ENCODE results near the gene PALMD.

PALMD gene

GRCh38 chr1:99696616-99697015, 50.7 kb downstream of the PALMD start:
- DNase-seq (ENCODE audit: low read depth): no peak

GRCh38 chr1:99697580-99697979, 51.7 kb downstream of the PALMD start:
- DNase-seq (ENCODE audit: low read depth): no peak

- no peak for DNase-seq (ENCODE audit: low read depth)
These were observed 54.1 kb downstream of the PALMD start for GRCh38 chr1:99700020-99700419.

GRCh38 chr1:99702221-99702620, 56.3 kb downstream of the PALMD start:
- no peak for DNase-seq (ENCODE audit: low read depth)

GRCh38 chr1:99704356-99704816, 58.5 kb downstream of the PALMD start:
- peak; percentile 60 for DNase-seq (ENCODE audit: low read depth)

- DNase-seq (ENCODE audit: low read depth): no peak
These were observed 59.5 kb downstream of the PALMD start for GRCh38 chr1:99705385-99705784.

GRCh38 chr1:99707535-99708142, 61.7 kb downstream of the PALMD start:
- DNase-seq (ENCODE audit: low read depth): no peak

- no peak for DNase-seq (ENCODE audit: low read depth)
These were observed 65.1 kb downstream of the PALMD start for GRCh38 chr1:99710994-99711393.

- DNase-seq (ENCODE audit: low read depth): no peak
These were observed 67.1 kb downstream of the PALMD start for GRCh38 chr1:99713006-99713405.

GRCh38 chr1:99717005-99717404, 71.1 kb downstream of the PALMD start:
- no peak for DNase-seq (ENCODE audit: low read depth)

- DNase-seq (ENCODE audit: low read depth): no peak
These were observed 77.3 kb downstream of the PALMD start for GRCh38 chr1:99723251-99723650.

- peak; percentile 40 for DNase-seq (ENCODE audit: low read depth)
These were observed 80.1 kb downstream of the PALMD start for GRCh38 chr1:99725996-99726395.

- no peak for DNase-seq (ENCODE audit: low read depth)
These were observed 80.5 kb downstream of the PALMD start for GRCh38 chr1:99726407-99726806.

GRCh38 chr1:99726818-99727217, 80.9 kb downstream of the PALMD start:
- DNase-seq (ENCODE audit: low read depth): no peak

GRCh38 chr1:99727575-99728185, 81.8 kb downstream of the PALMD start:
- DNase-seq (ENCODE audit: low read depth): no peak

GRCh38 chr1:99728494-99729235, 82.8 kb downstream of the PALMD start:
- peak; percentile 24 for DNase-seq (ENCODE audit: low read depth)

GRCh38 chr1:99731384-99731783, 85.5 kb downstream of the PALMD start:
- no peak for DNase-seq (ENCODE audit: low read depth)

- DNase-seq (ENCODE audit: low read depth): no peak
These were observed 89.9 kb downstream of the PALMD start for GRCh38 chr1:99735852-99736251.

GRCh38 chr1:99737016-99737415, 91.1 kb downstream of the PALMD start:
- DNase-seq (ENCODE audit: low read depth): peak; percentile 45

- DNase-seq (ENCODE audit: low read depth): no peak
These were observed 93.0 kb downstream of the PALMD start for GRCh38 chr1:99738858-99739465.

- DNase-seq (ENCODE audit: low read depth): no peak
These were observed 94.2 kb downstream of the PALMD start for GRCh38 chr1:99740141-99740540.

Measured in CMK (cell line).